ENCODE measurements around the gene PYGM. TPM values are rescaled to one million over a fixed set of nuclear protein-coding genes. Genes with fewer than 3 reads are reported as not detected.

PYGM gene
- total RNA-seq, 1 experiment from 2014 or later, result 1.4 TPM

DNA sequence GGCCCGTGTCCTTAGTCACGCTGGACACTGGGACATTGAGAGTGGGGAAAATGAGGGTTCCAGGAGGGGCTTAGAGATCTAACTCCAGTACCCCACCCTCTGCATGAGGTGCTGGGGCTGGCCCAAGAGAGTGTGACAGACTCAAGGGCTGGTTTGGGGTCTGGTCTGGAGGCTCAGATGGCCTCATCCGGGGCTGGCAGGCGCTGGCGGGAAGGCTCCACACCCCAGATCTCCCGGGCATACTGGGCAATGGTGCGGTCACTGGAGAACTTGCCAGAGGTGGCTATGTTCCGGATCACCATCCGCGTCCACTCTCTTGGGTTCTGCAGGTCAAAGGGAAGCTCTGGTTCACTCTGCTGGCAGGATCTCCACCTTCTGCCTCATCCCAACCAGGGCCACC lies 13.3 kb downstream of the PYGM start:
- Mint-ChIP-seq H3K4me1 (ENCODE audit: low read depth, unreplicated experiment) (peaks cover 9% of the 10 kb centered on the region), H3K36me3 (ENCODE audit: insufficient read depth, unreplicated experiment) (peaks cover 10% of the 10 kb centered on the region), H3K27ac (ENCODE audit: unreplicated experiment) (no peak overlapping the region), H3K9me3 (ENCODE audit: unreplicated experiment) (no peaks in the 10 kb centered on the region), H3K27me3 (ENCODE audit: insufficient read depth, unreplicated experiment) (peaks cover 6% of the 10 kb centered on the region), H3K4me3 (ENCODE audit: unreplicated experiment) (no peak overlapping the region)
- CTCF ChIA-PET, result interaction anchor here (1.0 to 1.1 kb wide), 2 partner anchors 58 to 298 kb away, joined by 3 read pairs; no protein-coding TSS in a partner anchor
- Histone ChIP-seq H3K9me3 (no peaks in the 10 kb centered on the region), H3K4me3 (ENCODE audit: low read depth, low read length) (no peak overlapping the region), H3K36me3 (ENCODE audit: control insufficient read depth, insufficient read depth, low read length) (no peaks in the 10 kb centered on the region), H3K27me3 (replicated peaks; ENCODE audit: control insufficient read depth, insufficient read depth, low read length) (no peaks in the 10 kb centered on the region), H3K4me1 (peaks cover 34% of the 10 kb centered on the region)
- POLR2A ChIA-PET, result no interaction called here
- intact Hi-C loops (cut with micrococcal nuclease; ENCODE audit: unreplicated experiment), result no loop called here
- BruUV-seq (replicated peaks), result no TSS peak
- TF ChIP-seq, protein P1, sequence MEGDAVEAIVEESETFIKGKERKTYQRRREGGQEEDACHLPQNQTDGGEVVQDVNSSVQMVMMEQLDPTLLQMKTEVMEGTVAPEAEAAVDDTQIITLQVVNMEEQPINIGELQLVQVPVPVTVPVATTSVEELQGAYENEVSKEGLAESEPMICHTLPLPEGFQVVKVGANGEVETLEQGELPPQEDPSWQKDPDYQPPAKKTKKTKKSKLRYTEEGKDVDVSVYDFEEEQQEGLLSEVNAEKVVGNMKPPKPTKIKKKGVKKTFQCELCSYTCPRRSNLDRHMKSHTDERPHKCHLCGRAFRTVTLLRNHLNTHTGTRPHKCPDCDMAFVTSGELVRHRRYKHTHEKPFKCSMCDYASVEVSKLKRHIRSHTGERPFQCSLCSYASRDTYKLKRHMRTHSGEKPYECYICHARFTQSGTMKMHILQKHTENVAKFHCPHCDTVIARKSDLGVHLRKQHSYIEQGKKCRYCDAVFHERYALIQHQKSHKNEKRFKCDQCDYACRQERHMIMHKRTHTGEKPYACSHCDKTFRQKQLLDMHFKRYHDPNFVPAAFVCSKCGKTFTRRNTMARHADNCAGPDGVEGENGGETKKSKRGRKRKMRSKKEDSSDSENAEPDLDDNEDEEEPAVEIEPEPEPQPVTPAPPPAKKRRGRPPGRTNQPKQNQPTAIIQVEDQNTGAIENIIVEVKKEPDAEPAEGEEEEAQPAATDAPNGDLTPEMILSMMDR (IDR thresholded peaks at IDR 0.05; ENCODE audit: insufficient read depth in 1 of 2, low read depth in 1 of 2, low read length in 1 of 2, severe bottlenecking in 1 of 2, unreplicated experiment in 1 of 2), result no peak
- no peak for DNase-seq

DNA sequence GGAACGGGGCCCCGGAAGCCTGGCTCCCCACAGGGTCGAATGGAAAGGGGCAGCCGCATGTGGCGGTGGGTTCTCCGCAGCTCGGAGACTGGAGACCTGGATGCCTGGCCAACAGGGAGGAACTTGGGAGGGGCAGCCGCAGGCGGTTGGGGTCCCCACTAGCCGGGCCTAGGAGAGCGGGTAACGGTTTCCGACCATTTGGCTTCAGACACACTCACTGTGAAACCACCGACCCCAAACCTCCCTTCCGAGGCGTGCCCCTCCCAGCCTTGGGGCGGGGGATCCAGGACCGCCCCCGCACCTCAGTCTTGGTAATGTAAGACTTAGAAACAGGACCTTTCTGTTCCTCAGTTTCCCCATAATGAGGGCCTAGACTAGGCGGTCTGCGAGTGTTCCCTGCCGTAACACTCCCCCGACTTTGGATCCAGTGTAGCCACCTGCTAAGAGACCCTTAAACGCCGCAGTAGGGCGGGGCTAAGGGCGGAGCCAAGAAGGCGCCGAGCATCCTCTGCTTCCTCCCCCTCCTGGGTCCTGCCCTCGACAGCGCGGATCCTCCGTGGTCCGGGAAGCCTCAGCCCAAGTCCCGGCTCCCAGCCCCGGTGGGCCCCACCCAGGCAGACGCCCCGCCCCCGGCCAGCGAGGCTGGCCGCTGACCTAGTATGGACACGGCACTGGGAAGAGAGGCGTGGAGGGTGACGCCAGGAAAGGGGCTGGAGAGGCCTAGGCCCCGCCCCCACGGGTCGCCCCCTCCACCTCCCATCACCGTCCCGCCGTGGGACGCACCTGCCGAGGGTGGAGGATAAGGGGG lies 14.0 kb downstream of the PYGM start:
- CTCF ChIA-PET, result interaction anchor here (0.6 to 1.4 kb wide), 3 partner anchors 57 to 504 kb away, joined by 3 to 5 read pairs (median 3); no protein-coding TSS in a partner anchor
- H3K27me3 ChIP-seq (replicated peaks; ENCODE audit: control insufficient read depth, insufficient read depth, low read length), result no peaks in the 10 kb centered on the region

GRCh38 chr11:64745189-64745520 lies 14.6 kb downstream of the PYGM start:
- DNase-seq, result peak in 1 of 2 experiments; percentile 27
- Histone ChIP-seq H3K9me3 (no peaks in the 10 kb centered on the region), H3K4me3 (ENCODE audit: low read depth, low read length) (peak overlapping the region; percentile 59), H3K27me3 (replicated peaks; ENCODE audit: control insufficient read depth, insufficient read depth, low read length) (no peaks in the 10 kb centered on the region), H3K36me3 (ENCODE audit: control insufficient read depth, insufficient read depth, low read length) (no peaks in the 10 kb centered on the region), H3K4me1 (peaks cover 38% of the 10 kb centered on the region)
- CTCF ChIA-PET, result interaction anchor here (0.6 to 1.4 kb wide), 3 partner anchors 56 to 504 kb away, joined by 3 to 5 read pairs (median 3); no protein-coding TSS in a partner anchor
- Mint-ChIP-seq H3K4me3 (ENCODE audit: unreplicated experiment) (peak overlapping the region; percentile 65), H3K27me3 (ENCODE audit: insufficient read depth, unreplicated experiment) (peaks cover 6% of the 10 kb centered on the region), H3K36me3 (ENCODE audit: insufficient read depth, unreplicated experiment) (peaks cover 11% of the 10 kb centered on the region), H3K27ac (ENCODE audit: unreplicated experiment) (no peak overlapping the region), H3K9me3 (ENCODE audit: unreplicated experiment) (no peaks in the 10 kb centered on the region), H3K4me1 (ENCODE audit: low read depth, unreplicated experiment) (peaks cover 9% of the 10 kb centered on the region)
- BruUV-seq (replicated peaks), result no TSS peak
- TF ChIP-seq, protein P1 (IDR thresholded peaks at IDR 0.05; ENCODE audit: insufficient read depth in 1 of 2, low read depth in 1 of 2, low read length in 1 of 2, severe bottlenecking in 1 of 2, unreplicated experiment in 1 of 2), result no peak
- POLR2A ChIA-PET, result no interaction called here
- intact Hi-C loops (cut with micrococcal nuclease; ENCODE audit: unreplicated experiment), result no loop called here

More for the DNA sequence above, 14.0 kb downstream of the PYGM start:
- Histone ChIP-seq H3K4me1 (peaks cover 38% of the 10 kb centered on the region), H3K9me3 (no peaks in the 10 kb centered on the region), H3K36me3 (ENCODE audit: control insufficient read depth, insufficient read depth, low read length) (no peaks in the 10 kb centered on the region), H3K4me3 (ENCODE audit: low read depth, low read length) (peak overlapping the region; percentile 59; the same call in 1 of the 2 replicates)
- Mint-ChIP-seq H3K4me3 (ENCODE audit: unreplicated experiment) (peak overlapping the region; percentile 65), H3K9me3 (ENCODE audit: unreplicated experiment) (no peaks in the 10 kb centered on the region), H3K4me1 (ENCODE audit: low read depth, unreplicated experiment) (peaks cover 9% of the 10 kb centered on the region), H3K27me3 (ENCODE audit: insufficient read depth, unreplicated experiment) (peaks cover 6% of the 10 kb centered on the region), H3K27ac (ENCODE audit: unreplicated experiment) (no peak overlapping the region), H3K36me3 (ENCODE audit: insufficient read depth, unreplicated experiment) (peaks cover 11% of the 10 kb centered on the region)
- no peak for DNase-seq
- BruUV-seq (replicated peaks), result no TSS peak
- TF ChIP-seq, protein P1 (IDR thresholded peaks at IDR 0.05; ENCODE audit: insufficient read depth in 1 of 2, low read depth in 1 of 2, low read length in 1 of 2, severe bottlenecking in 1 of 2, unreplicated experiment in 1 of 2), result no peak
- intact Hi-C loops (cut with micrococcal nuclease; ENCODE audit: unreplicated experiment), result no loop called here
- POLR2A ChIA-PET, result no interaction called here

All from Caco-2 (cell line).